CD4-positive, alpha-beta T cell treated with Interleukin-17A for 4 hours (primary cell): ENCODE data around the gene RUBCNL.
"Not testable (repeated sequence)": the region's sequence is repeated elsewhere in the genome, so short reads cannot be mapped to it uniquely, and the experiment has no call there.

ENCODE experiments used
- DNase-seq: peaks from one replicate; pipeline ENCODE4 v3.0.0-alpha.2; 2020; ENCODE audit warnings: mixed read lengths

The RUBCNL gene, protein sequence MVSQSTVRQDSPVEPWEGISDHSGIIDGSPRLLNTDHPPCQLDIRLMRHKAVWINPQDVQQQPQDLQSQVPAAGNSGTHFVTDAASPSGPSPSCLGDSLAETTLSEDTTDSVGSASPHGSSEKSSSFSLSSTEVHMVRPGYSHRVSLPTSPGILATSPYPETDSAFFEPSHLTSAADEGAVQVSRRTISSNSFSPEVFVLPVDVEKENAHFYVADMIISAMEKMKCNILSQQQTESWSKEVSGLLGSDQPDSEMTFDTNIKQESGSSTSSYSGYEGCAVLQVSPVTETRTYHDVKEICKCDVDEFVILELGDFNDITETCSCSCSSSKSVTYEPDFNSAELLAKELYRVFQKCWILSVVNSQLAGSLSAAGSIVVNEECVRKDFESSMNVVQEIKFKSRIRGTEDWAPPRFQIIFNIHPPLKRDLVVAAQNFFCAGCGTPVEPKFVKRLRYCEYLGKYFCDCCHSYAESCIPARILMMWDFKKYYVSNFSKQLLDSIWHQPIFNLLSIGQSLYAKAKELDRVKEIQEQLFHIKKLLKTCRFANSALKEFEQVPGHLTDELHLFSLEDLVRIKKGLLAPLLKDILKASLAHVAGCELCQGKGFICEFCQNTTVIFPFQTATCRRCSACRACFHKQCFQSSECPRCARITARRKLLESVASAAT

DNA sequence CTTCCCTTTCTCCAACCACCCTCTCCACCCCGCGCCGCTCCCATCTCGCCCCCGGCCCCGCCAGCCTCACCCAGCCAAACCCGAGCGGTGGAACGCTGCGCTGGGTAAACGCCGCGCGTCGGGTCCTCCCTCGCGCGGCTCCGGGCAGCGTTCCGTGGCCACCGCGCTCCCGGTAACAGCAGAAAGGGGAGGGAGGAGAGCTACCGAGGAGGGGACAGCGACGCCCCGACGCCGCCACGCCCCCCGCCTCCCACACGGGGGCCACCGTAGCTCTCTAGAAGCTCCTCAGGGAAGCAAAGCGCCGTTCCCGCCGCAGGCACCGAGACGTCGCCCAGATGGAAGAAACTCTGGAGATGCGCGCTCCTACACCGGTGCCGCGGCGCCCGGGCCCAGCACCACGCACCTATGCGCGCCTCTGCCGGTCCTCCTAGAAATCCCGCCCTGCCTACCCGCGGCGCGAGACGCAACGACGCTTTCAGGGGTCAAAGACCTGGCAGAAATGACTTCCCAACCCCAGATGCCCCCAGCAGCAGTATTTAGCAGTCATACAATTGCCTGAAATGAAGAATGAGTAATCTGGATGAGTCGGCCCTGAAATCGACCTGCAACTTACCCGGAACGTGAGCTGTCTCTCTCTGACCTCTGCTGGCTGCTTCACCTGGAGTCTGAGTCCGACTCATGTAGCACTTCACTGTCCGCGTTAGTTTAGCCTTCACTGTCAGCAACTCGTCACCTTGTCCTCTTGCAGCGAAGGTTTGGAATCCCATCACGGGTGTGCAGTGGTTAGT, at the start of gene RUBCNL:
RUBCNL (minus strand) TSS at position 189 of the 788 bp plus-strand sequence. CDS start 14,777 bp downstream, outside the sequence.
- peak; percentile 8 for DNase-seq

DNA sequence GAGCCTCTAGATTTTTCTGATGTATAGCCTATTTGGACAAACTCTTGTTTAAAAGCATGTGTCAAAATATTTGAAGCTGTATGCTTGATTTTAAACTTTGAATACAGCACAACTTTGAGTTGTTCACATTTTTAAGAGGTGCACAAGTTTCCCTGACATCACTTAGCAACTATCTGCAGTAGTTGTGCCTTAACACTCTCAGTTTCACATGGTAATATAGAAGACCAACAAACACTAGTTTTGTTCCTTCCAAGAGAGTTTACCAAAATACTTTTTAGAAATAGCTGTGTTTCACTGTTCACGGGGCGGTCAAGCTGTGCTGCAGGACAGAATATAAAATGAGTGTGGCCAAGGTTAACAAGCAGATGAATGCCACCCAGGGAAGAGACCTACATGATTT, 42.5 kb upstream of the RUBCNL start:
- DNase-seq, result not testable (repeated sequence)

DNA sequence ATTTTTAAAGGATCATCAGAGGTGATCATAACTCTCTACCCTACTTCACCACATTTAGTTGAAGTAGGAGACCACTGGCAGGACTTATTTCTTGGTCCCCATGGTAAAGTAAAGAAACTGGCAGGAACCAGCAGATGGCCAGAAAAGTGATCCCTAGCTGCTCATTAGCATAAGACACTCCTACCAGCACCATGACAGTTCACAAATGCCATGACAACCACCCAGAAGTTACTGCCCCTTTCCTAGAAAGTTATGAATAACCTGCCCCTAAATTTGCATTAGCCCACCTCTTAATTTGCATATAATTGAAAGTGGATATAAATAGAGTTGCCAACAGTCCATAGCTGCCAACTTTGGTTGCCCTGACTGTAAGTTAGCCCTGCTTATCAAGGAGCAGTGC, 18.4 kb upstream of the RUBCNL start:
- no peak for DNase-seq

DNA sequence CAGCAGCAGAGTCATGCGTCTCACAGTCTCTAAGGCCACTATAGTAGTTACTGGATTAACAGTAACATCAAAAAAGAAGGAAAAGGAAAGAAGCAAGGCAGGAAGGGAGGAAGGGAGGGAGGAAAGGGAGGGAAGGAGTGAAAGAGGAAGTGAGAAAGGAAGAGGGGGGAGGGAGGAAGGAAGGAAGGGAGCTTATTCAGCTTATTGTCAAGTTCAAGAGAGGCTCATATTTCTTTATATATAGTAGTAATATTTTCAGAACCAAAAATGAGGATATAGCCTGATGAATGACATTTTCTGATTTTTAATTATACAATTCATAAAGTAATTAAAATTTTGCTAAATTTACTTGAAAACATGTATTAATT, 17.7 kb upstream of the RUBCNL start:
- DNase-seq, result no peak

DNA sequence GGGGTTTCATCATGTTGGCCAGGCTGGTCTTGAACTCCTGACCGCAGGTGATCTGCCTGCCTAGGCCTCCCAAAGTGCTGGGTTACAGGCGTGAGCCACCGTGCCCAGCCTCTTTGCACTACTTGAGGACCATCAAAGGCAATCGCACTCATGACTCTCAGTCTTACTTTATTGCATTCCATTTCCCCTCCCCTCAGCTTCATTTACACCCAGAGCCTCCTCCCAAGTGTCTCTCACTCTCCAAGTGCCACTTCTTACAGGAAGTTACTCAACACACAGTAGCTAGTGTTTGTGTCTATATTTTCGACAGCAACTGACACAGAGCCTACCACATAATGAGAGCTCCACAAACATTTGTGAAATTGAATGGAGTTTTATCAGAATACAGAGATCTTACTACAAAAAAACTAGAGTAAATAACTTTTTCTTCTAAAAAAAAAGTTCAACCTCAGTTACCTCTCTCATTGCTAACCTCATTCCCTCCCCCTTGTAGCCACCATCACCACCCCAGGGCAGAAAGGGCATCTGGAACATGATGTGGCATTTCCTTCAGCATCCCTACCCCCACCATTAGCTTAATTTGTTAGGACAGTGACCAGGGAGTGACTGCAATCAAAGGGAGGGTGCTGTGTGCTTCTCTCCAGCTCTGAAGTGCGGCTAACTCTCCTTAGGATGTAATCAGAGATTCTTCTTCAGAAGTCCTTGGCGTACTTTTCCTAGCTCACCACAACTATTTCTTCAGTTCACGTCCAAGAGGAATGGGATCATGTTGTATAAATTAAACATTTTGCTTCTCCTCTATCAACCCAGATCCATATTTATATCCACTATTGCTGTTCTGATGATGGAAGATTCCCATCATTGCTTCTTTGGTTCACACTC, 17.0 kb upstream of the RUBCNL start:
- DNase-seq, result no peak

DNA sequence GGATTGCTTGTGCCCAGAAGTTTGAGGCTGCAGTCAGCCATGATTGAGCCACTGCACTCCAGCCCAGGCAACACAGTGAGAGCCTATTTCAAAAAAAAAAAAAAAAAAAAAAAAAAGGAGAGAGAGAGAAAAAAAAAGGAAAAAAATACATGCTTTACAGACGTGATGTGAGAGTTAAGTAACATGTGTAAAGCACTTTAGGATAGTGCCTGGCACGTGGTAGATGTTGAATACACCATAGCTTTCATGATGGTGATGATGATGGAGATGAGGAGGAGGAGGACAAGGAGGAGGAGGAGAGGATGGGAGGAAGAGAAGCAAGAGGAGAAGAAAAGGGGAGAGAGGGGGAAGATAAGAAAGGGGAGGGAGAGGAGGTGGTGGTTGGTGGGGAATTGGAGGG, 15.1 kb upstream of the RUBCNL start:
- no peak for DNase-seq

DNA sequence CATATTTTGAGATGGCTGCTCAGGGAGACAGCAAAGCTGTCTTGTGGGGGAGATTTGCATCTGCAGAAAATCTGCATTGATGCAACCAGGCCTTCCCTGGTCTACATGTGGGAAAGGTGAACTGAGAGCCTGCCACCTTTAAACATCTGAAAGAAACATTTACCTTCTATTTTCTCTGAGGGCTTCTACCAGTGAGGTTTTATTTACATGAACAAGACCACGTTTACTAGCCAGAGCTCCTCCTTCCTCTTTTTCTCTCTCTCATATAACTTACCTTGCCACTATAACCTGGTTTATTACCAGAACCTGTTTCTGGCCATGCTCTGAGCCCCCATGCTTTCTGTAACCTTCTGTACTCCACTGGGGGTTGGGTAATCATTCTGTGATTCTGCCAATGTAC, 14.4 kb upstream of the RUBCNL start:
- no peak for DNase-seq

DNA sequence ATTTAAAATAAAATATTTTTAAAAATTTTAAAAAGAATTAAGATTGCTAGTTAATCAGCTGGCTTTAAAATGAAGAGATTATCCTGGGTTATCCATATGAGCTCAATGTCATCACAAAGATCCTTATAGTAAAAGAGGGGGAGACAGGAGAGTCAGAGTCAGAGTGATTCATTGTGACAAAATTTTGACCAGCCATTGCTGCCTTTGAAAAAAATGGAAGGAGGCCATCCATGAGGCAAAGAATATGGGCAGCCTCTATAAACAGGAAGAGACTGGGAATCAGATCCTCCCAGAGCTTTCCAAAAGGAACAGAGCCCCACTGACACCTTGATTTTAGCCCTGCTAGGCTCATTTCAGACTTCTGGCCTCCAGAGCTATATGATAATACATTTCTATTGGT, 9.3 kb upstream of the RUBCNL start:
- DNase-seq, result no peak

DNA sequence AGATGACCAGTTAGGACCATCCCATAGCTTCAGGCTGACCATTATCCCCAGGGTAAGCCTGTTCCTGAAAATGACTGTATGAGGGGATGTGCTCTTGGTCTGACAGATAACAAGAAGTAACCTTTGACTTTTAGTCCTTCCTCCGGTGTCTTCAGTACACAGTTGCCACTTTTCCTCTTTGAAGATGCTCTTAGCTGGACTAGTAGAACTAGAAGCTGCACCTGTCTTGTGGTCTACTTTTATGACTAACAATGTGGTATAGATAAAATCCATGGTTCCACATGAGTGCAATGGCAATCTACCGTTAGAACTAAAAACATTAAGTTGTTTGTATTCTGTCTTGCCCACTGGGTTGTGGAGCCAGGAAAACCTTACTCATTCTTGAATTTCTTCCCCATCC, 5.9 kb upstream of the RUBCNL start:
- DNase-seq, result no peak

DNA sequence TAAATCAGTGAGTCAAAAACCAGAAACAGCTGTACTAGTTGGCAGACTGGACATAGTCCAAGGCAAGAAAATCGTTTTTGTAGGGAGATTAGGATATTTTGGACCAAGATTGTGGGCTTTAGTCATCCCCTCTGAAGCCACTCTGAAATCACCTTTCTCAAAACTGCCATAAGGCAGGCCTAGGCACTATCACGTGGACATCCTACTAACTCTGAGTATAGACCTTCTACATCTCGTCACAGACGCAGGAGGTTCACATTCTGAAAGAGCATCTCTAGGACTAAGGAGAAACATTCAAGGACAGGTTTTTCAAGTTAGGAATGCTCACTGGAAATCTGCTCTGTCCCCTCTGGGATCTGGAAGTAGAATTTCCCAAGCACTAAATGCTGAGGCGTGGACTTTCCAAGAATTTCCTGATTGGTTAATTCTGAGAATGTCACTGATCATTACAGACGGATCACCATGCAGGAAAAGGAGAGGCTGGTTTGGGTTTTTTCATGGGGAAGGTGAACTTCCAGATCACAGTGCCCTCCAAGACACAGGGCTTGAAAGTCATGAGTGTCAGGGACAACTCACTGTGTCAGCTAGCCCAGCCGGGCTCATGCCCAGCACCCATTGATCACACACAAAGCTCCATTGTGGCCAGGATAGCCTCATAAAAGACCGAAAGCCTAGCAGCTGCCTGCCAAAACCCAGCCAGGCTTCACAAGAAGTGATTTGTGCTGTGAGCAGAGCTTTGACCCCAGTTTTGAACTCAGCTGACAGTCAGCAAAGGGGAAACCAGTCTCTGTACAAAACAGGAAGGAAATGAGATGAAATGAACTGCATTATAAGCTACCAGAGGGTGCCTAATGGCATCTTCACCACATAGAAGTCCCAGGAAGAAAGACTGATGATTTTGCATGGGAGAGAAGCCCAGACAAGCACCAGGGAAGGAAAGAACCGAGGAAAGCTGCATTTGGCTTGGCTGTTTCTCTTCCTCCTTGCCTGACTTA, 2.7 kb upstream of the RUBCNL start:
- DNase-seq, result no peak

DNA sequence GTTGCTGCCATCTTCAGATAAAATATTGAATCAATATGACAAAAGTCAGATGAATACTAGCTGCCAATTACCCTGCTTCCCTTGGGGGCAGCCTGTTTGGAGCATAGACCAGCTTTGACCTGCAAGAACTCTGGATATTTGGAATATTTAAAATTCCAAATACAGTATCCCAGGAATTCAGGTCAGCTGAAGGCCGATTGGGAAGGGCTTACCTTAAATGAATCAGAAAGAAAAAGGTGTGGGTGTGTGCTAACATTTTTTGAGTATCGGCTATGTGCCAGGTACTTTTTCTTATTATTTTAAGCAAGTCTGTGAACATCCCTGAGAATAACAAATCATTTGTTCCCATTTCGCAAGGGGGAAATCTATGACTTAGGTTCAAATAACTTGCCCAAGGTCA, 1.8 kb upstream of the RUBCNL start:
- DNase-seq, result no peak

DNA sequence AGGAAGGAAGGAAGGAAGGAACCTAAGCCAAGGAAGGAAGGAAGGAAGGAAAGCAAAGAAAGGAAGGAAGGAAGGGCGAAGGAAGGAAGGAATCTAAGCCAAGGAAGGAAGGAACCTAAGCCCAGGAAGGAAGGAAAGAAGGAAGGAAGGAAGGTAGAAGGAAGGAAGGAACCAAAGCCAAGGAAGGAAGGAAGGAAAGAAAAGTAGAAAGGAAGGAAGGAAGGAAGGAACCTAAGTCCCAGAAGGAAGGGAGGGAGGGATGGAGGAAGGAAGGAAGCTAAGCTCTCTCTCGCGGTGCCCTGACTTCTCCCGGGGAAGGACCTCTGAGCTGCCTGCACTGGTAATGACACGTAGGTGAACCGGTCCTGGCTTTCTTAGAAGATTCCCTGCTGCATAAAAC, 1.3 kb upstream of the RUBCNL start:
- DNase-seq, result no peak

DNA sequence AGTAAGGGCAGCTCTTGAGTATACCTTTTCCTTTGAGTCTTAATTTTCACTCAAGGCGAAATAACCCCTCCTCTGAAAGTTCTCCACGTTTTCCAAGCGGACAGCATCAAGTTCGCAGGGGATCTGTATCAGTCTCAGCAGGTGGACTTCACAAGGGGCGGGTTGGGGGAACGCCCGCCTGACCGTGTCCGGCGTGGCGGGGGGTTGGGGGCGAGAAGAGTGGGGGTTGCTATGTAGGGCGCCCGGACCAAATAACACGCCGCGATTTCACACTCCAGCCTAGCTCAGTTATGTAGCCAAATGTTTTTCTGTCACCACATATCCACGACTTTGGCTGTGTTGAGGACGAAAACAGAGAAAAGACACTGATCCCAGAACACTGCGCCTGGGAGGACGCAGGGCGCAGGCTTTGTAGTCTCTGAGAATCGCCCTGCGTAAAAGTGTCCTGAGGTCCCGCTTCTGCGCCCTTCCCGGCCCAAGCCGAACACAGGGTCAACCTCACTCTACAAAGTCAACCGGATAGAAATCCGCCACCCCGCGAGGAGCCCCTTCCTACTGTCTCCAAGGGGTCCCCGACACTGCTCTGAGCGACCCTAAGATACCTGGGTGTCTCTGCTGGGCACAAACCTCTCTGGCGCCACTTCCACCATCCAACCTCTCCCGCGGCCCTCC, 524 bp downstream of the RUBCNL start:
- no peak for DNase-seq

DNA sequence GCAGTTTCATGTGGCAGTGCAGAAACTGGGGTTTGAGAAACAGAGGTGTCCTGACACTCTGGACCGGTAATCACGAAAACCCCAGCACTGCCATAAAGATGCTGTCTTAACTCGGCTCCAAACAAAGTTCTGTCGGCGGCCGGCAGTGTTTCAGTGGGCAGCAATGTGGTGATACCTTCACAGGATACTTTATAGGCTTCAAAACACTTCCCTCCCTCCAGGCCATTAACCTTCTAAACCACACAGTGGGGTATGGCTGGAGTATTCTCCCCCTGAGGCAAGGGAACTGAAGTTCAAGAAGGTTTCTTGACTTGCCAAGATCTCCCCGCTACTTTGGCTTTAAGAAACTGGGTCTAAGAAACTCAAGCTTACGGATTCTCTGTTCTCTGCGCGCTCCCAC, 1.1 kb downstream of the RUBCNL start:
- no peak for DNase-seq

DNA sequence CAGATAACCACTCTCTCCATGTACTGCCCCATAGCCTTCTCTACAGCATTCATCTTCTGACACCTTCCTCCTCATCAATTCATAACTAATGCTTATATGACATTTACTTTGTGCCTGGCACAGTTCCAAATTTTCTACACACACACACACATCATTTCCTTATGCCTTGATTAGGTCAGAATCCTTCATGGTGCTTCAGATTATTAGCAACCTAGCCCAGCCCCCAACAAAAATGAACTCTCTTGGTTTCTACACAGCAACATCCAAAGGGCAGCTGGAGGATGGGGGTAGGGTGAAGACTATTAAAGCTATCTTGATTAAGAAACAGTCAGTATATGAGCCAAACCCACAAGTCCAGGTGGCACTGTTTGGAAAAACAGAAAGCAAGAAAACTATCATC, 3.7 kb downstream of the RUBCNL start:
- DNase-seq, result no peak

DNA sequence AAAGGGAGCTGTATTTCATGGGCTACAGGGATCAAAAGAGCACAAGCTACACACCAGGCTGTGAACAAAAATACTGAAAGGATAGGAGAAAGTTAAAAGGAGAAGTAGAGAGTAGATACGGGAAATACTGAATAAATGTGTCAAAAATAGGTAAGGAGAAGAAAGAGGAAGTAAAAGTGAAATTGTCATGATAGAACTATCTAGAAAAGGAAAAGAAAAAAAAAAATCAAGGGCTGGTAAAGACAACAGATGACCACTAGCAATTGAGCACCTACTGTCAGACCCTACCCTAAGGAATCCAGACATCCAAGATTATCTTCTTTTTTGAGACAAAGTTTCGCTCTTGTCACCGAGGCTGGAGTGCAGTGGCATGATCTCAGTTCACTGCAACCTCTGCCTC, 4.8 kb downstream of the RUBCNL start:
- no peak for DNase-seq

DNA sequence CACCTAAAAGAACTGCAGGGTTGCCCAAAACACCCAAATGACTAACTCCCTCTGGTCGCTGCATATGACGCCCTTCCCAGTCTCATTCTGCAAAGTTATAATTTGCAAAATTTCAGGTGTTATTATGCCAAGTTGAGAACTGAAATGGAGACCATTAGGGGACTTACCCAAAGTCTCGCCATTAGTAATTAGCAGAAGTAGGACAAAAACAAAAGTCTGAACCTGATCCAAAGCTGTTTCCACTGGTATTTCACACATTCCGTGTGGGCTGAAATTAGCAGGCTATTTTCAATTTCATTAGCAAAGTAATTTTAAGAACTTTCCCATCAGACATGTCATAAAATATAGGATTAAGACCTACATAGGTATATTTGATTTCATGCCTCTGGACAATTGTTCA, 6.8 kb downstream of the RUBCNL start:
- DNase-seq, result no peak

DNA sequence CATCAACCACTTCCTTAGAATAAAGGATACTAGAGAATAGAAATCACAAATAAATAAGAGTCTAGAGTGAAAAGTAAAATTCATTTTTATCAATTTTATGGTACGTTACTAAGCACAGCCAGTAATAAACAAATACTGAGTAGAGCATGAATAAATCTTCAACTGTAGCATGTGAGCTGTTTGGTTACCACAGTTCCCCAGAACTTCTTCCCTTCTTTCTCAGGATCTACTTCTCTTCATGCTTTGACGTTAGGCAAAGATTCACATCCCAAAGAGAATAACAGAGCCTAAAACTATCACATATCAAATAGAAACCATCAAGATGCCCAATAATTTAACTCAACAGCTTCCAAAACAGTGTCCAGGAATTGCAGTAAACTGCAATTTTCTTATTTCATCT, 7.4 kb downstream of the RUBCNL start:
- no peak for DNase-seq

DNA sequence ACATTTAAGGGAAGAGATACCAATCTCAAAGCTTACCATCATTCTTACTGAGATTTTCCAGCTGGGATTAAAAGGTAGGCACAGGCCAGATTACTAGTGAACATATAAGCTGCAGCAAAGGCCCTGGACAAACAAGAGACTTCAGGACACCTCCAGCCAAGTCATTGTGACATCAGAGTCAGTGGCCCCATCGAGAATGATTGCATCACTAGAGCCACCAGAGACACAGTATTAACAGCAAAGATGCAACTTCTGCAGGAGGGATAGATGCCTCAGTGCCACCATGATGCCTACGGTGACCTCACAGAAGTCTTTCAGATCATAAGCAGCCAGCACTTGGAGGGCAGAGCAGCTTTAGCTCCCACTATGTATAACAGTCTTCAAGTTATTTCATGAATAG, 8.6 kb downstream of the RUBCNL start:
- no peak for DNase-seq

DNA sequence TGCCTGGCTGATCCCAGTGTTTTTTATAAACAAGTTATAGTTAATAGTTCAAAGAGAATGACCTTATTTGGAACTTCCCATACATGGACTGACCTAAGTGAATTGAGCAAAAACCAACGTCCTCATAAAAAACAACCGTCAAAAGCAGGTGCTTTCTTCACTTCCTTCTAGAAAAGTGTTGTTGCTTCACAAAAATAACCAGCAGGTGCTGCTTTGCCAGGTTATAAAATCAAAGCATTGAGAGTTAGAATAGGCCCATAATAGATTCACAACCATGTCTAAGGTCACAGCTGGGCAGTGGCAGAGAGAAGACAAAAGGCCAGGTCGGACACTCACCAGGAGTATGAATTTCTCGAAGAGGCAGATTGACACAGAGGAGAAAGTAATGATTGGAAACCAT, 9.5 kb downstream of the RUBCNL start:
- DNase-seq, result no peak

DNA sequence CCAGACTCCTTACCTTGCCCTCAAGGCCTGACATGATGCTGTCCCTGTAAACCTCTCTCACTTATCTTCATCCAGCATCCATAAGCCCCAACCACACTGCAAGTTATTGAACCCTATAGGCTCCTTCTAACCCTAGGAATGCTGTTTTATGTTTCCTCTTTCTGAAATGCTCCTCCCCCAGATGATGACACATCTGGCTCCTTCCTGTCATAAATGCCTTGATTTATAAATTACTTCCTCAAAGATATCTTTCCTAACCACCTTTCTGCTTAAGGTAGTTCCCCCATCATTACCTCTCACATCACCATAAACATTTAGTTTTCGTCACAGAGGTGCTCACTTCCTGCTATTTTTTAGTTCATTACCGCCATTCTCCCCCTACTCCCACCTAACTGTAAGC, 12.3 kb downstream of the RUBCNL start:
- DNase-seq, result no peak
